ENCODE data around the gene GAS1.

Gene GAS1

DNA sequence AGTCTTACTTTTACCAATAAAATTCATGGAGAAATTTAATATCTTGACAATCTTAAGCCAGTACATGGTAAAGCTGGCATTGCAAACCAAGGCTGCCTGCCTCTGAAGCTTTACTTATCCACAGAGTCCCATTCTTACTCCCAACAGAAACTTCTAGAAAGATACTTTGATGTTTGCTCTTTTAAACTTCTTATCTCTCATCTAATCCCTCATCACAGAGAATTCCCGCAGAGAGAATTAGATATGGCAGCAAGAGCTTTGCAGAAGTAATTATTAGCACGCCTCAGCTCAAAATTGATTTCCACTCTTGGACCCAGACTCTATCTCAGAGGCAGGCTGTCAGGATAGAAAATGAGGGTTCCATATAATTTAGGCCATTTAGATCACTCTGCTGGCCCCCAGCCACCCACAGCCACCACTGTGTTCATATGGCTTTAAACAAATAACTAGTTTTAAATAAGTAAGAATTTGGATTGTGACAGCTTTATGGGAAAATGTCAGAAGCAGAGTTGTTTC, 37.9 kb upstream of the GAS1 start:
- Histone ChIP-seq H3F3A (ENCODE audit: low read depth) (no peaks in the 10 kb centered on the region), H3K4me2 (ENCODE audit: low read depth, low read length, poor library complexity, severe bottlenecking) (no peak overlapping the region), H2AFZ (ENCODE audit: low read length) (no peak overlapping the region), H3K79me2 (ENCODE audit: insufficient read depth, low read length) (no peaks in the 10 kb centered on the region), H3K4me3 (ENCODE audit: low read length, poor library complexity, severe bottlenecking) (no peak overlapping the region), H3K36me3 (ENCODE audit: insufficient read depth, low read length) (no peaks in the 10 kb centered on the region), H3K9me3 (ENCODE audit: insufficient read depth, low read depth, low read length) (no peaks in the 10 kb centered on the region), H3K9ac (ENCODE audit: low read depth, low read length, poor library complexity, severe bottlenecking) (no peak overlapping the region), H3K4me1 (ENCODE audit: insufficient read depth, low read length, poor library complexity, severe bottlenecking) (no peaks in the 10 kb centered on the region), H3K27me3 (ENCODE audit: insufficient read depth, low read length, poor library complexity, severe bottlenecking) (no peaks in the 10 kb centered on the region), H4K20me1 (ENCODE audit: insufficient read depth, low read length, poor library complexity, severe bottlenecking) (no peaks in the 10 kb centered on the region), H3K9me2 (replicated peaks; ENCODE audit: low read depth, low read length) (no peaks in the 10 kb centered on the region)
- TF ChIP-seq EZH2phosphoT487 (IDR thresholded peaks at IDR 0.05; ENCODE audit: borderline replicate concordance) (no peak), CTCF (conservative IDR thresholded peaks at IDR 0.05; ENCODE audit: low read length) (no peak)

DNA sequence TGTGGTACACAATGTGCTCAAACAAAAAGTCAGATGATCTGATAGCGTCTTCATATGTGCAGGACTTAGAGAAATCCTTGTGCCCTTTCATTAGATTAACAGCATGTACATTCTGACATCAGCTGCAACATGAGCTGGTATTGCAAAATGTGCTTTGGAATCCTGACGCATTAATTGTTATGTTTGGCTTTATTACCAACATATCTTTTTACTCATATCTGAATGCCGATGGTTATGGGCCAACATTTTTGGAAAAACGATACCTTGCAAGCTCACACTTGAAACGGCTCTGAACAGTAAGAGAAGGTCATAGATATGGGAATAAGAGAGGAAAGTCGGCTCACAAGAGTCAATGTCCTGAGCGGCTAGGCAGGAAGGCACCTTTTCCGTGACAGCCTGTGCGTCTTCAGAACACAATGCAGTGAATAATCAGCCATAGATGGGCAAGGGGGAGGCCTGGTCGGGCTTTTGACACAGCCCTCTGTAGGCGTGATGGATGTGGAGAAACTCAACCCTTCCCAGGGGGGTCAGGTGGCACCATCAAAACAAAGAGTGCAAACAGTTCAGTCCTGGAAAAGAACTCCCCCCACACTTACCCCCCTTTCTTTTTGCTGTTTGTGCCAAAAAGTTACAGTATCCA, 36.4 kb upstream of the GAS1 start:
- Histone ChIP-seq H3K9ac (ENCODE audit: low read depth, low read length, poor library complexity, severe bottlenecking) (no peak overlapping the region), H3K9me2 (replicated peaks; ENCODE audit: low read depth, low read length) (no peaks in the 10 kb centered on the region), H3K36me3 (ENCODE audit: insufficient read depth, low read length) (no peaks in the 10 kb centered on the region), H3K4me1 (ENCODE audit: insufficient read depth, low read length, poor library complexity, severe bottlenecking) (no peaks in the 10 kb centered on the region), H3K4me2 (ENCODE audit: low read depth, low read length, poor library complexity, severe bottlenecking) (no peak overlapping the region), H4K20me1 (ENCODE audit: insufficient read depth, low read length, poor library complexity, severe bottlenecking) (no peaks in the 10 kb centered on the region), H3F3A (ENCODE audit: low read depth) (no peaks in the 10 kb centered on the region), H3K9me3 (ENCODE audit: insufficient read depth, low read depth, low read length) (no peaks in the 10 kb centered on the region), H3K4me3 (ENCODE audit: low read length, poor library complexity, severe bottlenecking) (no peak overlapping the region), H2AFZ (ENCODE audit: low read length) (no peak overlapping the region), H3K79me2 (ENCODE audit: insufficient read depth, low read length) (no peaks in the 10 kb centered on the region), H3K27me3 (ENCODE audit: insufficient read depth, low read length, poor library complexity, severe bottlenecking) (no peaks in the 10 kb centered on the region)
- TF ChIP-seq EZH2phosphoT487 (IDR thresholded peaks at IDR 0.05; ENCODE audit: borderline replicate concordance), result no peak
- TF ChIP-seq CTCF (conservative IDR thresholded peaks at IDR 0.05; ENCODE audit: low read length), result no peak

GRCh38 chr9:86983249-86983619, 35.9 kb upstream of the GAS1 start:
- no peak overlapping the region for H3K4me3 ChIP-seq (ENCODE audit: low read length, poor library complexity, severe bottlenecking)
- H3F3A ChIP-seq (ENCODE audit: low read depth), result no peaks in the 10 kb centered on the region
- no peaks in the 10 kb centered on the region for H4K20me1 ChIP-seq (ENCODE audit: insufficient read depth, low read length, poor library complexity, severe bottlenecking)
- H3K27me3 ChIP-seq (ENCODE audit: insufficient read depth, low read length, poor library complexity, severe bottlenecking), result no peaks in the 10 kb centered on the region
- no peaks in the 10 kb centered on the region for H3K9me3 ChIP-seq (ENCODE audit: insufficient read depth, low read depth, low read length)
- TF ChIP-seq CTCF (conservative IDR thresholded peaks at IDR 0.05; ENCODE audit: low read length) (no peak), EZH2phosphoT487 (IDR thresholded peaks at IDR 0.05; ENCODE audit: borderline replicate concordance) (no peak)
- no peak overlapping the region for H3K4me2 ChIP-seq (ENCODE audit: low read depth, low read length, poor library complexity, severe bottlenecking)
- H3K4me1 ChIP-seq (ENCODE audit: insufficient read depth, low read length, poor library complexity, severe bottlenecking), result no peaks in the 10 kb centered on the region
- H3K9ac ChIP-seq (ENCODE audit: low read depth, low read length, poor library complexity, severe bottlenecking), result no peak overlapping the region
- no peaks in the 10 kb centered on the region for H3K36me3 ChIP-seq (ENCODE audit: insufficient read depth, low read length)
- no peaks in the 10 kb centered on the region for H3K79me2 ChIP-seq (ENCODE audit: insufficient read depth, low read length)
- no peaks in the 10 kb centered on the region for H3K9me2 ChIP-seq (replicated peaks; ENCODE audit: low read depth, low read length)
- no peak overlapping the region for H2AFZ ChIP-seq (ENCODE audit: low read length)
